ENCODE data around the gene PRKAR1B. TPM values are rescaled to one million over a fixed set of nuclear protein-coding genes. Genes with fewer than 3 reads are reported as not detected.

Gene PRKAR1B
- total and polyA plus RNA-seq, 10 of the 15 experiments (the other 5 are each of a cell fraction or from before 2014, with no cell fraction given) = 1.4 to 45.6 (median 19.3) TPM

DNA sequence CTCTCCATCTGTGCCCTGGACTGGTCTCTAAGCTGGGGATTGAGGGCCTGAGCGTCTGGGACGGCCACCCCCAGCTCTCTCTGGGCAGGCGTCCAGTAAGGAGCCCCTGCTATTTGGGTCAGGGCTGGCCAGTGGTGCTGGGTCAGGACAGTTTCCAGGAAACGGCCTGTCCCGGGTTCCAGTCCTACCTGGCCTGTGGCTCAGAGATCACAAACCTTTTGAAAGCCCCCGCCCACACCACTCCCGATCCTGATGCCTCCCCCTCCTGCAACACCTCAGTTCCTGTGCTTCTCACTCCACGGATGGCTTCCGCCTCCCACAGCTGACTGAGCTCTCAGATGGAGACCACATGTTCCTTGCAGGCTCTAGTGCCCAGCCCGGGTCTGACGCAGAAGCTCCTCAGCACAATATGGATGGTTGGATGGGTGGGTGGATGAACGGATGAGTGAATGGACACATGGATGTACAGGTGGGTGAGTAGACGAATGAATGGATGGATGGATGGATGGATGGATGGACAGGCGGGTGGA, 115.7 kb downstream of the PRKAR1B start:
- Histone ChIP-seq H3K36me3 (ENCODE audit: control insufficient read depth in 2 of 2, insufficient read depth in 2 of 2, low read length in 1 of 2) (0 out of 4 replicates have a peak, but pooled peaks cover 0 to 2% of the 10 kb centered on the region in 2 experiments), H3K4me1 (ENCODE audit: control insufficient read depth, insufficient read depth, low read length) (peaks cover 8% of the 10 kb centered on the region), H2AFZ (ENCODE audit: control insufficient read depth, low read depth, low read length) (no peak overlapping the region), H4K20me1 (ENCODE audit: control insufficient read depth, insufficient read depth) (no peaks in the 10 kb centered on the region), H3K9me3 (replicated peaks; ENCODE audit: control insufficient read depth, insufficient read depth, low read length) (no peaks in the 10 kb centered on the region), H3K4me3 (no peak overlapping the region), H3K27ac (ENCODE audit: control insufficient read depth, insufficient read depth) (no peak overlapping the region), H3K79me2 (ENCODE audit: control insufficient read depth, insufficient read depth, low read length) (peaks cover 2% of the 10 kb centered on the region), H3K4me2 (ENCODE audit: control insufficient read depth, insufficient read depth) (no peak overlapping the region), H3K9ac (ENCODE audit: control insufficient read depth, insufficient read depth, low read length) (no peak overlapping the region), H3K27me3 (replicated peaks in 1 of 2; ENCODE audit: control insufficient read depth in 2 of 2, insufficient read depth in 2 of 2, low read length in 1 of 2) (no peaks in the 10 kb centered on the region)
- TF ChIP-seq, protein P1, sequence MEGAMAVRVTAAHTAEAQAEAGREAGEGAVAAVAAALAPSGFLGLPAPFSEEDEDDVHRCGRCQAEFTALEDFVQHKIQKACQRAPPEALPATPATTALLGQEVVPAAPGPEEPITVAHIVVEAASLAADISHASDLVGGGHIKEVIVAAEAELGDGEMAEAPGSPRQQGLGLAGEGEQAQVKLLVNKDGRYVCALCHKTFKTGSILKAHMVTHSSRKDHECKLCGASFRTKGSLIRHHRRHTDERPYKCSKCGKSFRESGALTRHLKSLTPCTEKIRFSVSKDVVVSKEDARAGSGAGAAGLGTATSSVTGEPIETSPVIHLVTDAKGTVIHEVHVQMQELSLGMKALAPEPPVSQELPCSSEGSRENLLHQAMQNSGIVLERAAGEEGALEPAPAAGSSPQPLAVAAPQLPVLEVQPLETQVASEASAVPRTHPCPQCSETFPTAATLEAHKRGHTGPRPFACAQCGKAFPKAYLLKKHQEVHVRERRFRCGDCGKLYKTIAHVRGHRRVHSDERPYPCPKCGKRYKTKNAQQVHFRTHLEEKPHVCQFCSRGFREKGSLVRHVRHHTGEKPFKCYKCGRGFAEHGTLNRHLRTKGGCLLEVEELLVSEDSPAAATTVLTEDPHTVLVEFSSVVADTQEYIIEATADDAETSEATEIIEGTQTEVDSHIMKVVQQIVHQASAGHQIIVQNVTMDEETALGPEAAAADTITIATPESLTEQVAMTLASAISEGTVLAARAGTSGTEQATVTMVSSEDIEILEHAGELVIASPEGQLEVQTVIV (IDR thresholded peaks at IDR 0.05; ENCODE audit: borderline replicate concordance, partially characterized antibody) = no peak
- TF ChIP-seq EZH2 (IDR thresholded peaks at IDR 0.05; ENCODE audit: borderline replicate concordance, control insufficient read depth, low read depth, low read length) (no peak), NRF1 (conservative IDR thresholded peaks at IDR 0.05; ENCODE audit: low read depth, low read length) (no peak), FOXM1 (IDR thresholded peaks at IDR 0.05; ENCODE audit: low read depth, low read length) (no peak)
- FAIRE-seq = no peak
- DNase-seq (ENCODE audit: low read depth, low spot score) = no peak
- in situ Hi-C loops (cut with MboI) (no loop called here), intact Hi-C loops (cut with micrococcal nuclease; ENCODE audit: unreplicated experiment) (no loop called here)
- ChIA-PET CTCF (no interaction called here), SMC1A (ENCODE audit: uncharacterized antibody, unreplicated experiment) (no interaction called here), RAD21 (ENCODE audit: unreplicated experiment) (interaction anchor here (1.1 kb wide), 1 partner anchor 18 kb away, joined by 3 read pairs; no protein-coding TSS in a partner anchor), POLR2A (no interaction called here)
- ATAC-seq = no peak
- no TSS peak for BruUV-seq (replicated peaks)
- WGBS (ENCODE audit: insufficient coverage, insufficient replicate concordance, low lambda C conversion rate, missing lambda C conversion rate) = 89% methylated on average over 14 of the region's 14 CpGs

Measured in GM12878 (cell line).